MM.1S (cell line): ENCODE measurements around the gene ST6GALNAC1.

Experiments used
- DNase-seq: peaks from one replicate; pipeline ENCODE4 v3.0.0-alpha.2; 2015
- H2AFZ ChIP-seq: fragments of 300-600 bp; sonication (generic); 2 replicates; pipeline ENCODE4 v1.6.0; 2016; ENCODE audit warnings: antibody characterized with exemption, low read length
- H3F3A ChIP-seq: fragments of 300-600 bp; sonication (generic); 2 replicates; pipeline ENCODE4 v1.6.1; 2016; ENCODE audit warnings: mild to moderate bottlenecking, antibody characterized with exemption, low read length, moderate library complexity, mixed read lengths; ENCODE audit not compliant: insufficient read depth
- H3K27ac ChIP-seq: fragments of 300-600 bp; sonication (generic); 2 replicates; pipeline ENCODE4 v1.5.1; 2016; ENCODE audit warnings: mild to moderate bottlenecking, low read length
- H3K27me3 ChIP-seq: fragments of 300-600 bp; sonication (generic); replicated peaks from 2 replicates; pipeline ENCODE4 v1.6.0; 2016; ENCODE audit warnings: low read length; ENCODE audit not compliant: insufficient read depth
- H3K36me3 ChIP-seq: fragments of 300-600 bp; sonication (generic); replicated peaks from 2 replicates; pipeline ENCODE4 v1.6.1; 2016; ENCODE audit warnings: mild to moderate bottlenecking, low read length, mixed read lengths; ENCODE audit not compliant: insufficient read depth
- H3K4me1 ChIP-seq: fragments of 300-600 bp; sonication (generic); 2 replicates; pipeline ENCODE4 v1.6.1; 2016; ENCODE audit warnings: low read length, mixed read lengths
- H3K4me2 ChIP-seq: fragments of 300-600 bp; sonication (generic); 2 replicates; pipeline ENCODE4 v1.6.0; 2016; ENCODE audit warnings: low read depth, low read length
- H3K4me3 ChIP-seq: fragments of 300-600 bp; sonication (generic); 2 replicates; pipeline ENCODE4 v1.5.1; 2016; ENCODE audit warnings: low read length, mixed read lengths
- H3K79me2 ChIP-seq: fragments of 300-600 bp; sonication (generic); 2 replicates; pipeline ENCODE4 v1.6.1; 2016; ENCODE audit warnings: mixed run types, low read length, mixed read lengths
- H3K9ac ChIP-seq: fragments of 300-600 bp; sonication (generic); 2 replicates; pipeline ENCODE4 v1.6.1; 2016; ENCODE audit warnings: low read length, mixed read lengths
- H3K9me2 ChIP-seq: fragments of 300-600 bp; sonication (generic); replicated peaks from 2 replicates; pipeline ENCODE4 v1.6.1; 2016; ENCODE audit warnings: mild to moderate bottlenecking, low read length, mixed read lengths; ENCODE audit not compliant: insufficient read depth
- H3K9me3 ChIP-seq: fragments of 300-600 bp; sonication (generic); replicated peaks from 2 replicates; pipeline ENCODE4 v1.6.1; 2016; ENCODE audit warnings: mild to moderate bottlenecking, low read length, mixed read lengths; ENCODE audit not compliant: insufficient read depth
- H4K20me1 ChIP-seq: fragments of 300-600 bp; sonication (generic); 2 replicates; pipeline ENCODE4 v1.6.1; 2016; ENCODE audit warnings: mild to moderate bottlenecking, low read length, moderate library complexity, mixed read lengths; ENCODE audit not compliant: insufficient read depth
- EZH2 ChIP-seq: fragments of 300-600 bp; sonication (generic); optimal IDR thresholded peaks from 2 replicates; pipeline ENCODE3; 2017; ENCODE audit warnings: low read depth, mild to moderate bottlenecking, antibody characterized with exemption, low read length, mixed read lengths
- EZH2phosphoT487 ChIP-seq: fragments of 300-600 bp; sonication (generic); IDR thresholded peaks from 2 replicates; pipeline ENCODE4 v1.6.1; 2018; ENCODE audit warnings: antibody characterized with exemption, low read length
- TF ChIP-seq, protein P1 (sequence below): fragments of 300-600 bp; sonication (generic); IDR thresholded peaks from 2 replicates; pipeline ENCODE4 v1.5.1; 2016; ENCODE audit warnings: antibody characterized with exemption, low read length, mixed read lengths

The ST6GALNAC1 gene

GRCh38 chr17:76673729-76674128, 30.2 kb upstream of the ST6GALNAC1 start:
- no peak overlapping the region for H3K4me3 ChIP-seq
- no peaks in the 10 kb centered on the region for H4K20me1 ChIP-seq
- H3K27me3 ChIP-seq = no peaks in the 10 kb centered on the region
- peaks cover 6% of the 10 kb centered on the region for H3K4me1 ChIP-seq
- no peaks in the 10 kb centered on the region for H3K36me3 ChIP-seq
- H3F3A ChIP-seq = peaks cover 7% of the 10 kb centered on the region; the same call in 1 of the 2 replicates
- no peak overlapping the region for H3K9ac ChIP-seq
- H3K4me2 ChIP-seq = no peak overlapping the region
- TF ChIP-seq EZH2 (no peak), EZH2phosphoT487 (no peak)
- TF ChIP-seq, protein P1, sequence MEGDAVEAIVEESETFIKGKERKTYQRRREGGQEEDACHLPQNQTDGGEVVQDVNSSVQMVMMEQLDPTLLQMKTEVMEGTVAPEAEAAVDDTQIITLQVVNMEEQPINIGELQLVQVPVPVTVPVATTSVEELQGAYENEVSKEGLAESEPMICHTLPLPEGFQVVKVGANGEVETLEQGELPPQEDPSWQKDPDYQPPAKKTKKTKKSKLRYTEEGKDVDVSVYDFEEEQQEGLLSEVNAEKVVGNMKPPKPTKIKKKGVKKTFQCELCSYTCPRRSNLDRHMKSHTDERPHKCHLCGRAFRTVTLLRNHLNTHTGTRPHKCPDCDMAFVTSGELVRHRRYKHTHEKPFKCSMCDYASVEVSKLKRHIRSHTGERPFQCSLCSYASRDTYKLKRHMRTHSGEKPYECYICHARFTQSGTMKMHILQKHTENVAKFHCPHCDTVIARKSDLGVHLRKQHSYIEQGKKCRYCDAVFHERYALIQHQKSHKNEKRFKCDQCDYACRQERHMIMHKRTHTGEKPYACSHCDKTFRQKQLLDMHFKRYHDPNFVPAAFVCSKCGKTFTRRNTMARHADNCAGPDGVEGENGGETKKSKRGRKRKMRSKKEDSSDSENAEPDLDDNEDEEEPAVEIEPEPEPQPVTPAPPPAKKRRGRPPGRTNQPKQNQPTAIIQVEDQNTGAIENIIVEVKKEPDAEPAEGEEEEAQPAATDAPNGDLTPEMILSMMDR = no peak
- no peak overlapping the region for H2AFZ ChIP-seq
- no peak for DNase-seq
- H3K9me2 ChIP-seq = no peaks in the 10 kb centered on the region
- no peak overlapping the region for H3K27ac ChIP-seq
- H3K9me3 ChIP-seq = no peaks in the 10 kb centered on the region
- no peaks in the 10 kb centered on the region for H3K79me2 ChIP-seq

- TF ChIP-seq EZH2phosphoT487 = no peak
- TF ChIP-seq, protein P1 = no peak
- no peak for TF ChIP-seq EZH2
- Histone ChIP-seq H3K9me2 (no peaks in the 10 kb centered on the region), H3K9ac (no peak overlapping the region), H3F3A (peaks cover 7% of the 10 kb centered on the region; the same call in 1 of the 2 replicates), H3K27me3 (peaks cover 3% of the 10 kb centered on the region; the same call in 1 of the 2 replicates), H3K79me2 (no peaks in the 10 kb centered on the region), H3K4me3 (no peak overlapping the region), H3K9me3 (no peaks in the 10 kb centered on the region), H3K4me2 (peak overlapping the region; percentile 74), H3K36me3 (no peaks in the 10 kb centered on the region), H2AFZ (no peak overlapping the region), H3K27ac (no peak overlapping the region), H3K4me1 (peaks cover 6% of the 10 kb centered on the region), H4K20me1 (no peaks in the 10 kb centered on the region)
- DNase-seq = no peak
Measured at GRCh38 chr17:76672892-76673291, 29.3 kb upstream of the ST6GALNAC1 start.

DNA sequence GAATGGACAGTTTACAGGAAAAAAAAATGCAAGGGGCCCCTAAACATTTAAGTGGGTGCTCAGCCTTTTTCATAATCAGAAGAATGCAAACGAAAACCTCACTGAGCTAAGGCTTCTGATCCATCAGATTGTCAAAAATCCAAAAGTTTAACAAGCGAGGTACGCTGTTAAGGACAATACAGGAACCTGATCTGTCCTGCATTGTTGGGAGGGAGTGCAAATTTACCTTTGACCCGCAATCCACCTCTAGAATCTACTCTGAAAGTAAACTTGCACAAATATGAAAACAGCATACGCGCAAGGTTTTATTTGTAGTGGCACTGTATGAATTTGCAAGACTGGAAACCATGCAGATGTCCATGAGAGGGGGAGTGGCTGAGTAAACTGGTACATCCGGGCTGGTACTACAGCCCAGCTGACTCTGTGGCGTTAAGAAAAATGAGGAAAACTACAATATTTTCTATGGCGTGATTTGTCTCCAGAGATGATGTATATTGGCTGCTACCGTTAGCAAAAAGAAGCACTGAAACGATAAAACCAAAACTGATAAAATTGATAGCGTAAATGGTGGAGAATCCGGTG, 28.8 kb upstream of the ST6GALNAC1 start:
- Histone ChIP-seq H4K20me1 (no peaks in the 10 kb centered on the region), H3K9me2 (no peaks in the 10 kb centered on the region), H2AFZ (peak overlapping the region; percentile 67), H3K4me3 (peak overlapping the region; percentile 73), H3K36me3 (no peaks in the 10 kb centered on the region), H3K9ac (peak overlapping the region; percentile 63), H3K4me2 (peak overlapping the region; percentile 74), H3F3A (peaks cover 7% of the 10 kb centered on the region; the same call in 1 of the 2 replicates), H3K79me2 (no peaks in the 10 kb centered on the region), H3K9me3 (no peaks in the 10 kb centered on the region), H3K27me3 (peaks cover 6% of the 10 kb centered on the region; the same call in 1 of the 2 replicates), H3K4me1 (peaks cover 6% of the 10 kb centered on the region), H3K27ac (peak overlapping the region; percentile 40; the same call in 1 of the 2 replicates)
- TF ChIP-seq EZH2phosphoT487 (no peak), EZH2 (no peak)
- TF ChIP-seq, protein P1 = no peak
- DNase-seq = peak; percentile 36
